Hematopoietic multipotent progenitor cell treated with erythropoietin and hydrocortisone succinate and interleukin-3 and kit ligand, for 15 days (in vitro differentiated cells): Measurements from ENCODE around the gene CMTM3.
"Not testable (repeated sequence)": the region's sequence is repeated elsewhere in the genome, so short reads cannot be mapped to it uniquely, and the experiment has no call there.

Experiments used
- DNase-seq: peaks from one replicate; pipeline ENCODE4 v3.0.0-alpha.2; 2015; ENCODE audit warnings: low spot score

CMTM3 gene

DNA sequence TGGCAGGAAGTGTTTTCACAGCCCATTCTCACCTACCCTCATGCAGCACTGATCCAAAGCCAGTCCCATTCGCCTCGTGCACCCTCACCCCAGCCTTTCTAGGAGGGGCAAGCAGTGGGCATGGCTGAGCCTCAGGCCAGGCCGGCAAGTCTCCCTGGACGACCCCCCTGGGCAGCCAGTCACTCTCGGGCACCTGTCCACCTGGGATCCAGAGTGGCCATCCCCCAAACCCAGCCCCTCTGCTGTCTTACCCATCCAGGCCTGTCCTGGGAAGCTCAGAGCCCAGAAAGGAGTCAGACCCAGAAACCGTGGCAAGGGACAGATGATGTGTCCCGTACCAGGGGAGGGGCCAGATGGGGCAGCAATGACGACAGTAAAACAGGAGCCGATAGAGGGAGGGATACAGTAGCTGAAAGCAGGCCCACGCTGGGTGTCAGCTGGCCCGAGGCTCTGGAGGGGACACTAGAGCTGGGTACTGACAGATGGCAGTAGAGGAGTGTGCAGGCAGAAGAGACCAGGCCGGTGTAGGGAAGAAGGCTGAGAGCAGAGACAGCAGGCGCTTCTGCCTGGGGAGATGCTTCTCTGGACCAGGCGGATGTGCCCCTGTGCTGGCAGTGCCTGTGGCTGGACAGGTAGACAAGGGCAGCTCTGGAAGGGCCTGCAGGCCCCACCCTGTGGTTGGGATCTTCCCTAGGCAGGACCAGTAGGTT lies 5.8 kb downstream of the CMTM3 start:
- no peak for DNase-seq

DNA sequence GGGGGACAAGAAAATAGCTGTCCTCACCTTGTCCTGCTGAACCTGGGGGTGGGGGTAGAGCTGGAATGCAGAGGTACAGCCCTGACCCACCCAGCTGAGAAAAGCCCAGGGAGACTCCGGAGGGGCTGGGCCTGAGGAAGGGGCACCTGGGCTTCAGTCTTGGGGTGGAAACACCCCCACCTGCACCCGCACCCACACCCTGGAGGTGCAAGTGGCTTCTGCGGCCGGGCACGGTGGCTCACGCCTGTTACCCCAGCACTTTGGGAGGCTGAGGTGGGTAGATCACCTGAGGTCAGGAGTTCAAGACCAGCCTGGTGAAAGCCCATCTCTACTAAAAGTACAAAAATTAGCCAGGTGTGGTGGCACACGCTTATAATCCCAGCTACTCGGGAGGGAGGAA lies 7.4 kb downstream of the CMTM3 start:
- DNase-seq: not testable (repeated sequence)

DNA sequence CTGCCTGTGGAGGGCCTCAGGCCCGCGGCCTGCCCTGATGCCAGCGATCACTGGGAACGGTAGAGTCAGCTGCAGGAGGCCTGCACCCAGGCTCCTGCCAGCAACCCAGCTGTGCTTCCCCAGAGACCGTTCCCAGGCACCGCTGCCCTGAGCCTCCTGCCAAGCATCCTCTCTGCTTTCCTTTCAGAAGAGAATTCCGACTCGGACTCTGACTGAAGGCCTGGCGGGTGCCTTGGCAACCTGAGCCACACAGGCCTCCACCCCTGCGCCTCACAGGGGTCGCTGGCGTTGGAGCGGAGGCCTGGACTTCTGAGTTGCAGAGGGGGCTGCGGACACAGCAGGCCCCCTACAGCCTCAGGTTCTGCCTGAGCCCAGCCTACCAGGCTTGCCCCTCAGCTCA lies 7.9 kb downstream of the CMTM3 start:
- no peak for DNase-seq

DNA sequence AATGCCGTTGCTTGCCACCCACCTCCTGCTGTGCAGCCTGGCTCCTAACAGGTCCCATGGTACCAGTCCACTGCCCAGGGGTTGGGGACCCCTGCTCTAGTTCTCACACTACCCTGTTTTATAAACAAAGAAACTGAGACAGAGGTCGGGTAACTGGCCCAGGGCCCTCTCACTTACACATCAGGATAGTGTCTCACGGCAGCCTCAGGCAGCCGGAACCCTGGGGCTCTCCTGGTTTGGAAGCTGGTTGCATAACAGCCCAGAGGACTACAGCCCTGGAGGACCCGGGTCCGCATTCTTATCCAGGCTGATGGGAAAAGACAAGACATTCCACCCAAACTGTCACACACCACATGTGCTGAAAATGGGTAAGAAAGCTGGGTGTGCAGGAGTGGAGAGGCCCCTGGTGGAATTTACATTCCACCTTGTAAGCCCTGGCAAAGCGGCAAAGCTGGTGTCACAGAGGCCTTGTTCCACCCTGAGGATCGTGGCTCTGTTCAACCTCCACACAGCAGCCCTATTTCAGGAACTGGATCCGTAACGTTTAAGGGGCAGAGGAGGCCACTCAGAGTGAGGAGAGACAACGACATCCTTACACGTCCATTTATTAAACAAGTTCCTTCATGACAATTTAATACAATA lies 9.8 kb downstream of the CMTM3 start:
- no peak for DNase-seq

DNA sequence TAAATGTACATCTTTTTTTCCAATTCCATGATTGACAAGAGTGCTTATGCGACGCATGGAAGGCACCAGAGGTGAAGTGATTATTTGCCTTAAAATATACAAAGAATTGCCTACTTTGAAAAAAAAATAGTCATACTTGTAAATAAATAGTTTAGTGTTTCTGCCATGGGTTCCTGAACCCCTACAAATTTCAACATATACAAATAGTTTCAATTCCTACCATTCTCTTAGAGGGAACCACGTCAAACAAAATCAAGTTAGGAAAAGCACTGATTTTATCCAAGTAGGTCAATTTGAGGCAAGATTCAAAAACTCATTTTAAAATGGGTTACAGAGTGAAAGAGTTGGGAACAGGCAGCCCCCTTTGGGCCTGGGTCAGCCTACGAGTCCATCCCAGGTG lies 11.7 kb downstream of the CMTM3 start:
- DNase-seq: no peak

DNA sequence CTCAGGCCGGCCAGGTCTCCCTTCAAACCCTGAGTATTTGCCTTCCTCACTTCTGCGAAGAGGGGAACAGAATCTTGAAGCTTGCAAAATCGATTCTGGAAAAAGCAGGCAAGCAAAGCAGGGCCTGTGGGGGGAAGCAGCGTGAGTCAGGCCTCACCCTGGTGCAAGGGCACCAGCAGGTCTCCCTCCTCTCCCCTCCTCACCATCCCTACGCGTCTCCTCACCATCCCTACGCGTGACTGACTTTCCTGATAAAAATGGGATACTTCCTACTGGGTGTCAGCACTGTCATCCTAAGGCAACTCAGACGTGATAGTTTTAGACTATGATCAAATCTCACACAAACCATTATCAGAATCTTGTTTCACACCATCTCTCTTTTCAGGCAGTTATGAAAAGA lies 12.1 kb downstream of the CMTM3 start:
- DNase-seq: no peak

DNA sequence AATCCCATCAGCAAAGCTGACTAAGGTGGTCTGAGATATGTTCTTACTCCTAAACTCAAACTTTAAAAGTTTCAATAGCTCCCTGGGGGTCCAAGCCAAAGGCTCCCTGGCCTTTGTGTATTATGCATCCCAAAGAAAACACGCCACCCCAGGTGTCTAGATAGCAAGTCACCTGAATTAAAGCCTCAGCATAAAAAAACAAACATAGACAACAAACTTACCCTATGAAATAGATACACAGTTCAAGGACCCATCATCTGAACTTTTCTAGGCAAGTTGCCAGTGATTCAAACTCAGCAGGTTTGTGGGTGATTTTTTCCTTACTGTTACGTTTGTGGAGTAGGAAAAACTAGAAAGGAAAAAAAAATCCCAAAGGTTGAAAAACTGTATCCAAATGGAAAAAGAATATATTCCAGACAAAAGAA lies 12.5 kb downstream of the CMTM3 start:
- DNase-seq: no peak

DNA sequence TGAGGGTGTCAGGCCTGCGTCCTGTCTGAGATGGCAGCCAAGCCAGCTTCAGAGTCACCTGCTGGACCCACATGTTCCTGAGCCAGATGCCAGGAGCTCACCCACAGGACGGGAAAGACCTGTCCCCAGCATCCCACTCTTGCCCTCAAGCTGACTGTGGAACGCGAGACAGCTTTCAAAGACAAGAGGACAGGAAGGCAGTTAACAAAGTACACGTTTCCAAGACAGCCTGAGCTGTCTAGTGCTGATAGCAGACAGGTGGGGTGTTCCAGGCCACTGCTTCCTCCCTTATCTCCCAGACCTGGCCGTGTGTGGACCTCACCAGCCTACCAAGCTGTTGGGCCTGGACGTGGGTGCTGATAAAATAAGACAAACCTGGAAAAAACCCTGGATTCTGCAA lies 13.2 kb downstream of the CMTM3 start:
- DNase-seq: no peak

DNA sequence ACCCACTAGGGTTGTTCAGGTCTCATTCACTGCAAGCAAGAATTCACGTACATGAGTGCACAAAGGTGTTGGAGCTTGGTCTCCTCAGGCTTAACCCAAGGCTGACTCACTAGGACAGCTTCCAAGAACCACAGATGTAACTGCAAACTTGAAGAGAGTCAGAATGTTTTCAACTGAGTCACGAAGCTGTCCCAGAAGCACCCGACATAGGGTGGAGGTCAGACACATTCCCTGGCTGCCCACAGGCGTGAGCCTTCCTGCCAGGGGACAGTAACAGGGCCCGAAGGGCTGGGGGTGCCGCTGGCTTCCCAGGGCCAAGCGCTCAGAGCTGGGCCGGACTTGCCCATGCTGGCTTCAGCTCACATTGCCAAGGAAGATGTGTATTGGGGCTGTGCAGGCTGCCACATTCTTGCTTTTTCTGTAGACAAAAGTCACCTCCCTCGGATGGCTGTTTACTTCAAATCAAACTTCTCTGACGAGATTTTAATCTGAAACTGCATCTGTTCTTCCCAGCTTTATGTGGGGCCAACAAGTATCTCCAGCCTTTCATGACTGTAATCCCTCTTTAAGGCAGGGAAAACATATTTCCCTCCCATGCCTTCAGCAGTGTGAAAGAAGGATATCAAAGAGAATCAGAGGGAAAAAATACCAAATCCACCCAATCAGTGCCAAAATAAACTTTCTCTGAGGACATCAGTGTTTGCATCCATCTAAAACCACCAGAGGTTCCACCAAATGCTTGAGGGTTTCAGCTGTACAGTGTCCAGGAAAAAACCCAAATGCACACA lies 14.3 kb downstream of the CMTM3 start:
- no peak for DNase-seq

DNA sequence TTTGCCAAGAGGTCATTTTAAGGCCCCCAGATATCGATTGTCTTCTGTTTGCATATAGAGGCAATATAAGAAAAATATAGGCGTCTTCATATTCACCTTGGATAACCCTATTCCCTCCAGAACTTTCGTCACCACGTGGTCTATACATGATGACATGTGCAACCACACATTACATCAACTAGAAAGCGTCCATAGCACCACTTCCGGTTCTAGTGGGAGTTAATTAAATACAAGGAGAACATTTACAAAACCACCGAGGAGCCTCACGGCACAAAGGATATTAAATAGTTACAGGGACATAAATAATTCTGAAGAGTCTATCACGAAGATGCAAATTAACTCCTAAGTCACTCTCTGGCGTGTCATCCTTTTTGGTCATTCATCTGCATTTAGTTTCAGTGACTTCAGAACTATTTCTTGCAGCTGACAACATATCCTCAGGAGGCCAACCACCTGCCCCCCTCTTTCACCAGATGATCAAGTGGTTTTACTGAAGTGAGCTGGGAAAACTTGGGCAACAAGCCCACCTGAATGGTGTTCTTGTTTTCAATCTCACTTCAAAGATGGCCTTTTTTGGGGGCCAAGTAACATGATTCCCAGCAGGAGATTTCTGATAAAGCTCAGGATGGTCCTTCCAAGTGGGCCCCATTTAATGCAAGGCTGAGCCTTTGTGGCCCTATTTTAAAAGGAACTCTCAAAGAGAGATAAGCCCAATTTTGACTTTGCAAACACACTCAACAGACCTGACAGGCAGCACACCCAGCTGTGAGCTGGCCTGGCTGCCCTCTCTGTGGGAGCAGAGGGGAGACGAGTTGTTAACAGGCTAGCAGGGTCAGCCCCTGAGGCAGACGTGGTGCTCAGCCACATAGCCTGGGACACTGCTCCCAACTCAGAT lies 15.3 kb downstream of the CMTM3 start:
- no peak for DNase-seq

DNA sequence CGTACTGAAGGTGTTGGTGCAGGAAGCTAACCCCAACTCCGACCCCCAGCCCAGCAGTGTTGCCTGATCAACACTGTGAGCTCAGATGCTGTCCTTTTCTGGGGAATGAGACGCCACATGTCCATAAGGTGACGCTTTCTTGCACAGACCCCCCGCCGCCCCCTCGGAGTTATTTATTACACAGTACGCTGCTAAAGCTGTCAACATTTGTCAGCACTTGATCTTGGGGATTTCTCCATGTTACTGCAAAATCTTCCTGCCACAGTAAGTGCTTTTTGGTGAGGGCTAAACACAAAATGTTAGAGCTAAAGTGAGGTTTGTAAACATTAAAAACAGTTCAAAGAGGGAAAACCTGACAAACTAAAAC lies 15.9 kb downstream of the CMTM3 start:
- no peak for DNase-seq

DNA sequence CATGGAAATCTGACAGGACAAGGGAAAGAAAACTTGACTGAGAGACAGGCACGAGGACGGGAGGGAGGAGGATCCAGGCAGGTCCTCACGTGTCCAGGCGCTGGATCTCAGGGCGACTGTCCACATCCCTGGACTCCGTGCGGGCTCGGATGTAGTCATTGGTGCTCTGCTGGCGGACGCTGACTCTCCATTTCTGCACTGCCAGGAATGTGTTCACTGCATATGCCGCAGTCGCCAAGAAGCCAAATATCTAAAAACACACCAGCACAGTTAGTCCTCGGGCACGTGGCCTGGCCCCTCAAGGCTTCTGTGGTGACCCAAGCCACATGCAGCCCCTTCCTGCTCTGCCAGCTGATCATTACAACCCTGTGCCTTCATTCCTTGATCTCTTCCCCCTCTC lies 17.5 kb downstream of the CMTM3 start:
- DNase-seq: no peak

DNA sequence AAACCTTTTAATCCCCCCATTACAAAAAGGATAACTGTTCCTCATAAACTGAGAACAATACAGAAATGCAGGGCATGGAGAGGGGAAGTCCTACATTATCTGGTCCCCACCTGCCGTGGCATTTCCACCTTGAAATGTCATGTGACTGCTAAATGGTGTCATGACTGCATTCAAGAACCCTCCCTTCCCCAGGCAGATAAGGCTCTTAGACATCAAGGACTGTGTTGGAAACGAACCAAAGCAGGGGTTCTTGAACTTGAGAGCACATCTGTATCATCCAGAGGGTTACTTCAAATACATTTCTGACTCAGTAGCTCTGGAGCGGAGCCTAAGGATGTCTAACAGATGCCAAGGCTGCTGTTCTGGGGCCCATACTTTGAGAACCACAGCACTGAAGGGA lies 18.4 kb downstream of the CMTM3 start:
- no peak for DNase-seq

DNA sequence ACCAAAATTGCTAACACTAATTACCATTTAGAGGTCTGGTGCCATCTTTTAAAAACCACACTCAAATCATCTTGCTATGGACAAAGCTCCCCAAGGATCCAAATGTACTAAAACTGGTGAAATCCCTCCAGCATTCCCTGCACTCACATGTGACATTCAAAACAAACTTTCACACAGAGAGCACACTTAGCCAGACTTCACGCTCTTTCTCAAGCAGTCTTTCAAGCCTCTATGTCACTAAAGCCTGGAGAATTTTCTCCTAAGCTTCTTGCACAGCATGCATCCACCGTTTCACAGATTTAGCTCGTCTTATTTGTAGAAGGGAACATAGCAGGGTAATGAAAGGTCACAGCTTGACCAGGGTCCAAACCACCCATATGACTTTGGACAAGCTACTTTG lies 19.3 kb downstream of the CMTM3 start:
- DNase-seq: no peak

DNA sequence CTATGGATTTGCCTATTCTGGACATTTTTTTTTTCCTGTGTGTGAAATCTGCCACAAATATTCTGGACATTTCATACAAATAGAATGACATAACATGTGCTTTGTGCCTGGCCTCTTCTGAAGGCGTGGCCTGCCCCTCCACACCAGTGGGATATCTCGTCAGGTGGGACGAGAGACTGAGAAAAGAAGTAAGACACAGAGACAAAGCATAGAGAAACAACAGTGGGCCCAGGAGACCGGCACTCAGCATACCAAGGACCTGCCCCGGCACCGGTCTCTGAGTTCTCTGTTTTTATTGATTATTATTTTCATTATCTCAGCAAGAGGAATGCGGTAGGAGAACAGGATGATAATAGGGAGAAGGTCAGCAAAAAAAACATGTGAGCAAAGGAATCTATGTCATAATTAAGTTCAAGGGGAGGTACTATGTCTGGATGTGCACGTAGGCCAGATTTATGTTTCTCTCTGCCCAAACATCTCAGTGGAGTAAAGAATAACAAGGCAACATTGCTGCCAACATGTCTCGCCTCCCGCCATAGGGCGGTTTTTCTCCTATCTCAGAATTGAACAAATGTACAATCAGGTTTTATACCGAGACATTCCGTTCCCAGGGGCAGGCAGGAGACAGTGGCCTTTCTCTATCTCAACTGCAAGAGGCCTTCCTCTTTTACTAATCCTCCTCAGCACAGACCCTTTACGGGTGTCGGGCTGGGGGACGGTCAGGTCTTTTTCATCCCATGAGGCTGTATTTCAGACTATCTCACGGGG lies 23.3 kb downstream of the CMTM3 start:
- DNase-seq: not testable (repeated sequence)

DNA sequence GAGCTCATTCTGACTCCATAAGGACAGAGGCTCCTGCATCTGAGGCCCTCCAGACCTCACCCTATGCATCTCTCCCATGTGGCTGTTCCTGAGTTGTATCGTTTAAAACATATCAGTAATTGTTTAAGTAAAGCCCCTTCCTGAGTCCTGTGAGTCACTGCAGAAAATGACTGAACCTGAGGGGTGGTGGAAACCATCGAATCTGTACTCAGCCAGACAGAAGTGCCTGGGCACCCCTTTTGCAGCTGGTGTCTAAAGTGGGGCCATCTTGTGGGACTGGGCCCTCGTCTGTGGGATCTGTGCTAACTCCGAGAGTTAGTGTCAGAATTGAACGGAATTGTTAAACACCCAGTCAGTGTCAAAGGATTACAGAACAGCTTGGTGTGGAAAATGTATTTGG lies 25.4 kb downstream of the CMTM3 start:
- DNase-seq: no peak

DNA sequence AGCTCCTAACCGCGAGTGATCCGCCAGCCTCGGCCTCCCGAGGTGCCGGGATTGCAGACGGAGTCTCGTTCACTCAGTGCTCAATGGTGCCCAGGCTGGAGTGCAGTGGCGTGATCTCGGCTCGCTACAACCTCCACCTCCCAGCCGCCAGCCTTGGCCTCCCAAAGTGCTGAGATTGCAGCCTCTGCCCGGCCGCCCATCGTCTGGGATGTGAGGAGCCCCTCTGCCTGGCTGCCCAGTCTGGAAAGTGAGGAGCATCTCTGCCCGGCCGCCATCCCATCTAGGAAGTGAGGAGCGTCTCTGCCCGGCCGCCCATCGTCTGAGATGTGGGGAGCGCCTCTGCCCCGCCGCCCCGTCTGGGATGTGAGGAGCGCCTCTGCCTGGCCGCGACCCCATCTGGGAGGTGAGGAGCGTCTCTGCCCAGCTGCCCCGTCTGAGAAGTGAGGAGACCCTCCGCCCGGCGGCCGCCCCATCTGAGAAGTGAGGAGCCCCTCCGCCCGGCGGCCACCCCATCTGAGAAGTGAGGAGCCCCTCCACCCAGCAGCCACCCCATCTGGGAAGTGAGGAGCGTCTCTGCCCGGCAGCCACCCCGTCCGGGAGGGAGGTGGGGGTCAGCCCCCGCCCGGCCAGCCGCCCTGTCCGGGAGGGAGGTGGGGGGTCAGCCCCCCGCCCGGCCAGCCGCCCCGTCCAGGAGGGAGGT lies 26.2 kb downstream of the CMTM3 start:
- not testable (repeated sequence) for DNase-seq

DNA sequence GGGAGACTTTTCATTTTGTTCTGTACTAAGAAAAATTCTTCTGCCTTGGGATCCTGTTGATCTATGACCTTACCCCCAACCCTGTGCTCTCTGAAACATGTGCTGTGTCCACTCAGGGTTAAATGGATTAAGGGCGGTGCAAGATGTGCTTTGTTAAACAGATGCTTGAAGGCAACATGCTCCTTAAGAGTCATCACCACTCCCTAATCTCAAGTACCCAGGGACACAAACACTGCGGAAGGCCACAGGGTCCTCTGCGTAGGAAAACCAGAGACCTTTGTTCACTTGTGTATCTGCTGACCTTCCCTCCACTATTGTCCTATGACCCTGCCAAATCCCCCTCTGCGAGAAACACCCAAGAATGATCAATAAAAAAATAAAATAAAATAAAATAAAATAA lies 27.1 kb downstream of the CMTM3 start:
- DNase-seq: not testable (repeated sequence)

DNA sequence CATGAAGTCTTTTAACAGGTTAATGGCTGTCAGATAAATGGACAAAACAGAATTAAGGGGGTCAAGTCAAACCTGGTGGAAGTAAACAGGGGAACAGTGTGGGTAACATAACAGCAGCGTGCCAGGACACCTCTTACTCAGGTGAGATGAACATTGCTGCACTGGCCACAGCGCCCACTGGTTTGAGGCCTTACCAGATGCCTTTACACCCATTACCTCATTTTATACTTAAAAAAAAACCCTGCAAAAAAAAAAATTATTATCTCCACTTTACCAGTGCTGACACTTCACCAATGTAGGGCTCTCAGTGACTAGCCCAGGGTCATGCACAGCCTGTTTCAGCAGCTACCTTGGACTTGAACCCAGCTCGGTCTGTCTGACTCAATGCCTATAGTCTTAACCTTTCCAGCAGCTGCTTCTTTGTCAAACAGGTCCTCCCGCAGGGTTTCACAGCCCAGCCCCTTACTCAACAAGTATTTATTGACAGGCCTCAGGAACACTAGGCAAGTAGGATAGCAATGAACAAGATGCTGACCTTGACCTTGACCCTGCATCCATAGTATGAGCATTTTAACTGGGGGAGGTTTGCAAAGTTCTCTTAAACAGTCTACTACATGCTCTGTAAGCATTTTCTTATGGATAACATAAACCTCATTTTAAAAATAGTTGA lies 30.2 kb downstream of the CMTM3 start:
- no peak for DNase-seq

DNA sequence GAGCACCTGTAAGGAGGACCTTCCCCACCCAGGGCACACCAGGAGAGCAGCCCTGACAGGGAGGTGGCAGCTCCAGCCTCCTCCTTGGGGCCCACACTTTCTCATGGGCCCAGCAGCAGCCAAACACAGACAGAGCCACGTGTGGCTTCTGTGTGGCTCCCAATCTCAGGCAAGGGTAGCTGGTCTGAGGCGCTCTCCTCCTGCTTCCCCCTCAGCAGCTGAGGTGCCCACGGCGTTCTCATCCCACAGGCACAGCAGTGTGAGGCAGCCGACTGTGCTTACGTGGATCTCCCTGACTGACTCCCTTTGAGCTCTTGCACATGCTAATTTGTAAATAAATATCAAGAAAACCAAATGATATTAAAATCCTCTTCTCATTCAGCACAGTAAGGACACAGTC lies 30.9 kb downstream of the CMTM3 start:
- no peak for DNase-seq
